CD14-positive monocyte (primary cell): ENCODE results near the gene HKDC1. TPM values are rescaled to one million over a fixed set of nuclear protein-coding genes. Genes with fewer than 3 reads are reported as not detected.
"Not testable (repeated sequence)": the region's sequence is repeated elsewhere in the genome, so short reads cannot be mapped to it uniquely, and the experiment has no call there.

ENCODE experiments used
- DNase-seq, 3 donors: peaks; one replicate each; pipeline ENCODE4 v3.0.0-alpha.2; 2011 to 2022
- H2AFZ ChIP-seq: 2 replicates; pipeline ENCODE4 v1.6.0; 2012; ENCODE audit warnings: mild to moderate bottlenecking, low read depth, low read length, inconsistent platforms; ENCODE audit not compliant: insufficient read depth, poor library complexity, severe bottlenecking
- H3K27ac ChIP-seq, 2 donors: 1 replicate in 1 of 2; 2 replicates in 1 of 2; pipeline ENCODE4 v1.5.1; 2012 to 2013; ENCODE audit warnings: low read length in 2 of 2, control low read depth in 1 of 2, inconsistent platforms in 1 of 2, low read depth in 1 of 2, mild to moderate bottlenecking in 1 of 2
- H3K27me3 ChIP-seq, 2 donors: one replicate each; pipeline versions ENCODE4 v1.6.0 to v1.6.1; 2011 to 2013; ENCODE audit warnings: low read length in 2 of 2; ENCODE audit not compliant: control insufficient read depth in 2 of 2, insufficient read depth in 2 of 2
- H3K36me3 ChIP-seq, 2 donors: replicated peaks in 1 of 2; 1 replicate in 1 of 2; 2 replicates in 1 of 2; pipeline versions ENCODE4 v1.5.1 to v1.6.1; 2012 to 2013; ENCODE audit warnings: low read length in 2 of 2, control low read depth in 1 of 2, inconsistent platforms in 1 of 2, mild to moderate bottlenecking in 1 of 2; ENCODE audit not compliant: insufficient read depth in 2 of 2, control insufficient read depth in 1 of 2
- H3K4me1 ChIP-seq, 2 donors: 1 replicate in 1 of 2; 2 replicates in 1 of 2; pipeline versions ENCODE4 v1.5.1 to v1.6.1; 2012 to 2013; ENCODE audit warnings: low read length in 2 of 2, control low read depth in 1 of 2, inconsistent platforms in 1 of 2, mild to moderate bottlenecking in 1 of 2, moderate library complexity in 1 of 2; ENCODE audit not compliant: insufficient read depth in 2 of 2, control insufficient read depth in 1 of 2
- H3K4me2 ChIP-seq: replicated peaks from 2 replicates; pipeline ENCODE3; 2012; ENCODE audit warnings: low read length, moderate library complexity, mild to moderate bottlenecking; ENCODE audit not compliant: poor library complexity, severe bottlenecking; ENCODE audit errors: extremely low read depth
- H3K4me3 ChIP-seq, 3 experiments: fragments of 200-600 bp in 1 of 3; sonication (generic) in 1 of 3; replicated peaks in 1 of 3; 1 replicate in 2 of 3; 2 replicates in 1 of 3; pipeline ENCODE4 v1.5.1; 2011 to 2013; ENCODE audit warnings: low read length in 3 of 3, mild to moderate bottlenecking in 3 of 3, control low read depth in 2 of 3, low read depth in 2 of 3, inconsistent platforms in 1 of 3, moderate library complexity in 1 of 3
- H3K79me2 ChIP-seq: 2 replicates; pipeline ENCODE4 v1.6.0; 2012; ENCODE audit warnings: mild to moderate bottlenecking, control low read depth, inconsistent platforms, low read length, moderate library complexity; ENCODE audit not compliant: insufficient read depth
- H3K9ac ChIP-seq: 2 replicates; pipeline ENCODE4 v1.6.0; 2017; ENCODE audit warnings: low read length, mild to moderate bottlenecking; ENCODE audit not compliant: insufficient read depth, poor library complexity, severe bottlenecking
- H3K9me3 ChIP-seq, 2 donors: replicated peaks in 1 of 2; 1 replicate in 1 of 2; 2 replicates in 1 of 2; pipeline versions ENCODE4 v1.5.1 to v1.6.1; 2012 to 2013; ENCODE audit warnings: low read length in 2 of 2, control low read depth in 1 of 2; ENCODE audit not compliant: control insufficient read depth in 1 of 2, insufficient read depth in 1 of 2
- H4K20me1 ChIP-seq: 2 replicates; pipeline ENCODE4 v1.6.0; 2012; ENCODE audit warnings: mild to moderate bottlenecking, low read length, control low read depth, moderate library complexity; ENCODE audit not compliant: insufficient read depth
- H3K27ac Mint-ChIP-seq, 7 donors: one replicate each; pipeline ENCODE4 v1.8.0; 2020; ENCODE audit warnings: mild to moderate bottlenecking in 7 of 7, mixed read lengths in 7 of 7, moderate library complexity in 6 of 7, inconsistent platforms in 2 of 7
- H3K27me3 Mint-ChIP-seq, 3 donors: one replicate each; pipeline ENCODE4 v1.8.0; 2021 to 2022; ENCODE audit warnings: low read depth in 3 of 3, mild to moderate bottlenecking in 3 of 3, mixed read lengths in 3 of 3, moderate library complexity in 3 of 3, inconsistent platforms in 1 of 3
- H3K36me3 Mint-ChIP-seq, 2 donors: one replicate each; pipeline ENCODE4 v1.8.0; 2020; ENCODE audit warnings: mixed read lengths in 2 of 2, inconsistent platforms in 1 of 2, mild to moderate bottlenecking in 1 of 2
- H3K4me1 Mint-ChIP-seq: one replicate; pipeline ENCODE4 v1.8.0; 2020; ENCODE audit warnings: mild to moderate bottlenecking, mixed read lengths
- H3K4me3 Mint-ChIP-seq, 2 donors: one replicate each; pipeline ENCODE4 v1.8.0; 2020; ENCODE audit warnings: mild to moderate bottlenecking in 2 of 2, mixed read lengths in 2 of 2, moderate library complexity in 1 of 2
- H3K9me3 Mint-ChIP-seq, 7 donors: one replicate each; pipeline ENCODE4 v1.8.0; 2020 to 2022; ENCODE audit warnings: mixed read lengths in 7 of 7, mild to moderate bottlenecking in 6 of 7, moderate library complexity in 6 of 7, inconsistent platforms in 2 of 7
- CTCF ChIP-seq: fragments of 200-600 bp; IDR thresholded peaks from one replicate; pipeline ENCODE4 v1.8.0; 2022; ENCODE audit warnings: antibody characterized with exemption, mild to moderate bottlenecking
- WGBS: methylation state at CpG from one replicate; pipeline ENCODE4 v1.1.5; 2013; ENCODE audit warnings: missing lambda C conversion rate; ENCODE audit not compliant: insufficient coverage; 5-methylcytosine and 5-hydroxymethylcytosine counted together
- intact Hi-C, 2 donors: fragments of 100-400 bp; cut with micrococcal nuclease; formaldehyde crosslinking; loops; one replicate each; pipeline versions ENCODE4 v1.15.0 to v1.15.1; 2023
- polyA plus RNA-seq, 3 donors: library from polyadenylated mRNA; depleted of rRNA in 1 of 3; unstranded in 2 of 3; stranded (reverse) in 1 of 3; fragments of 300-500 nt in 2 of 3; fragments of >200 nt in 1 of 3; fragmentation: Illumina TruSeq in 2 of 3; gene quantifications; 1 replicate in 2 of 3; 2 replicates in 1 of 3; pipeline ENCODE4 v1.2.3, GENCODE V29; 2012 to 2021

Gene HKDC1
- polyA plus RNA-seq, 3 donors: not detected

- Mint-ChIP-seq H3K9me3 (peaks cover 4 to 7% (median 5%) of the 10 kb centered on the region in 7 donors), H3K27ac (peak overlapping the region in 1 of 7 donors; percentile 21), H3K36me3 (peaks cover 0 to 3% of the 10 kb centered on the region in 2 donors), H3K27me3 (peaks cover 0 to 1% (median 0%) of the 10 kb centered on the region in 3 donors), H3K4me1 (peaks cover 36% of the 10 kb centered on the region), H3K4me3 (no peak overlapping the region)
- Histone ChIP-seq H3K4me2 (no peak overlapping the region), H3K9ac (no peak overlapping the region), H4K20me1 (no peaks in the 10 kb centered on the region), H3K9me3 (no peaks in the 10 kb centered on the region), H3K36me3 (no peaks in the 10 kb centered on the region), H3K27ac (no peak overlapping the region), H3K4me1 (peaks cover 21 to 25% of the 10 kb centered on the region in 2 donors), H3K79me2 (no peaks in the 10 kb centered on the region), H2AFZ (no peak overlapping the region), H3K27me3 (no peaks in the 10 kb centered on the region), H3K4me3 (no peak overlapping the region)
- WGBS: 82% methylated on average over 7 of the region's 8 CpGs
- no peak for DNase-seq
- intact Hi-C loops: no loop called here
- no peak for TF ChIP-seq CTCF
Observed at GRCh38 chr10:69281507-69282413, 61.6 kb downstream of the HKDC1 start.

GRCh38 chr10:69284402-69284801, 64.3 kb downstream of the HKDC1 start:
- H3K36me3 Mint-ChIP-seq, DNase-seq, H3K4me1 ChIP-seq, H4K20me1 ChIP-seq, H3K36me3 ChIP-seq, H3K27me3 ChIP-seq, H3K9ac ChIP-seq, H3K27ac ChIP-seq, H3K4me2 ChIP-seq, H3K27me3 Mint-ChIP-seq, H3K4me3 Mint-ChIP-seq, H3K79me2 ChIP-seq, H2AFZ ChIP-seq, H3K4me3 ChIP-seq, H3K9me3 Mint-ChIP-seq, intact Hi-C loops, H3K9me3 ChIP-seq: not testable (repeated sequence)
- peak overlapping the region in 1 of 7 donors; percentile 46 for H3K27ac Mint-ChIP-seq
- WGBS: 95% methylated on average over 6 of the region's 6 CpGs
- H3K4me1 Mint-ChIP-seq: peaks cover 23% of the 10 kb centered on the region
